Measurements from ENCODE around the gene VANGL2. TPM values are rescaled to one million over a fixed set of nuclear protein-coding genes. Genes with fewer than 3 reads are reported as not detected.

Gene VANGL2
- total and polyA plus RNA-seq, 2 of the 4 experiments (the other 2 are of a cell fraction) = 0.36 to 3.6 TPM

DNA sequence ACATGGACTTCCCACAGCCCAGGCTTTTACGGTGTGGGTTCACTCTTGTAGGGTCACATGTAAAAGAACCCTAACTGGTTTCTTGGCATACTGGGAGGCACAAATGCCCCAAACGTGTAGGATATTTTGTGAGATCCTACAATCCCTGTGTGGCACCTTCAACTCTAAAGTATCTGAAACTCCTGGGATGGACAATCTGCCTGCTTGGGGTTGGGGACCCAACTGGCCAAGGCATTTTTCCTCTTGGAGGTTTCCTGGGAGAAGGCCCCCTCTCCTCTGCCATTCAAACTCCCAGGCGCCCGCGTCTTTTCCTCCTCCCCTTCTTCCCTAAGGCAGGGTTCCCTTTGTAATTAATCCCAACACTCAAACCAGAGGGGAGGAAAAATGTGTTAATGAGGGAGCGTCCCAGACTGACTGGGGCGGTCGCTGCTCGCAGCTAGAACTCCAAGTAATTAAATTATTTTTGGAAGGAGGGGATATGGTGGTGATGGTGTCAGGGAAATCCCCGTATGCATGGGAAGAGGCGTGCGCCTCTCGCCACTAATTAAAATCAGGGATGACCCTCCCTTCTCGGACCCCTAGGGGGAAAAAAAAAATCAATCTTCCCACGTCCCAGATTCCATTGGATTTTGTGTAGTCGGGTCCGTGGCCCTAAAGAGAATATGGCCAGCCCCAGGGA, 681 bp upstream of the VANGL2 start:
- Histone ChIP-seq H3K4me3 (ENCODE audit: insufficient read depth, low read depth, low read length) (peak overlapping the region; percentile 49), H4K5ac (ENCODE audit: low read depth, low read length) (no peak overlapping the region; the same call in 1 of the 2 replicates), H3K14ac (replicated peaks; ENCODE audit: low read depth, low read length) (no peak overlapping the region), H3K9me1 (ENCODE audit: insufficient read depth, low read length) (peaks cover 5% of the 10 kb centered on the region; the same call in 1 of the 2 replicates), H3K36me3 (ENCODE audit: control insufficient read depth, insufficient read depth, low read length) (no peaks in the 10 kb centered on the region), H3K9ac (ENCODE audit: low read depth, low read length) (peak overlapping the region; percentile 86), H3K4me1 (ENCODE audit: control insufficient read depth, insufficient read depth, low read length) (no peaks in the 10 kb centered on the region), H3K4me2 (ENCODE audit: low read depth, low read length) (peak overlapping the region; percentile 79; the same call in 1 of the 2 replicates), H2BK5ac (ENCODE audit: low read depth, low read length, poor library complexity, severe bottlenecking) (no peak overlapping the region), H2BK20ac (ENCODE audit: low read depth, low read length) (no peak overlapping the region), H2BK120ac (ENCODE audit: low read depth, low read length) (no peak overlapping the region), H4K8ac (ENCODE audit: low read depth in 2 of 2, low read length in 2 of 2) (peak overlapping the region in 1 of 2 experiments; percentile 42; a peak in 2 of 4 replicates), H3K27me3 (ENCODE audit: control insufficient read depth, insufficient read depth, low read length) (peaks cover 37% of the 10 kb centered on the region), H2AK5ac (ENCODE audit: low read depth, low read length) (no peak overlapping the region), H3K18ac (ENCODE audit: low read depth, low read length) (no peak overlapping the region; the same call in 1 of the 2 replicates), H3K27ac (ENCODE audit: insufficient read depth, low read length) (no peak overlapping the region; the same call in 1 of the 2 replicates), H3K79me1 (ENCODE audit: low read depth in 1 of 2, low read length in 2 of 2) (no peaks in the 10 kb centered on the region), H3K4ac (ENCODE audit: low read depth, low read length) (no peak overlapping the region), H2AFZ (replicated peaks; ENCODE audit: low read length, poor library complexity) (peak overlapping the region; percentile 91), H2BK15ac (ENCODE audit: low read depth, low read length) (no peak overlapping the region; the same call in 2 of the 3 replicates), H4K20me1 (ENCODE audit: insufficient read depth, low read length) (no peaks in the 10 kb centered on the region), H2AK9ac (replicated peaks; ENCODE audit: low read depth, low read length, poor library complexity) (peak overlapping the region; percentile 34), H3K9me3 (ENCODE audit: control insufficient read depth, insufficient read depth, low read length) (no peaks in the 10 kb centered on the region), H3K23ac (ENCODE audit: low read depth, low read length) (no peak overlapping the region), H3K56ac (ENCODE audit: extremely low read depth, insufficient read depth, low read length) (peak overlapping the region; percentile 10; the same call in 1 of the 2 replicates), H4K91ac (ENCODE audit: insufficient read depth, low read depth, low read length) (no peak overlapping the region; the same call in 1 of the 2 replicates)
- POLR2A ChIA-PET (ENCODE audit: unreplicated experiment) = no interaction called here
- ATAC-seq (ENCODE audit: low read depth) = no peak
- BruUV-seq (replicated peaks) = no TSS peak
- WGBS, 2 experiments (ENCODE audit: extremely low coverage in 2 of 2, insufficient read length in 1 of 2) = 38% methylated on average over 1 of the region's 17 CpGs; no CpG with 5 or more reads in 1 of the 2 experiments
- in situ Hi-C loops (cut with MboI; ENCODE audit: low sequenced_read_pairs) (no loop called here), intact Hi-C loops (cut with micrococcal nuclease) (no loop called here), dilution Hi-C loops (cut with HindIII; ENCODE audit: low sequenced_read_pairs, unreplicated experiment) (no loop called here)
- TF ChIP-seq BHLHE40 (IDR thresholded peaks at IDR 0.05; ENCODE audit: low read depth, low read length) = no peak
- TF ChIP-seq CHD1 (IDR thresholded peaks at IDR 0.05; ENCODE audit: low read depth, low read length) = no peak
- no peak for TF ChIP-seq FOS (IDR thresholded peaks at IDR 0.05; ENCODE audit: low read depth, low read length)
- no peak for TF ChIP-seq CEBPB (IDR thresholded peaks at IDR 0.05; ENCODE audit: low read depth, low read length)
- TF ChIP-seq MXI1 (IDR thresholded peaks at IDR 0.05; ENCODE audit: borderline replicate concordance, low read depth, low read length) = no peak
- TF ChIP-seq, protein P1, sequence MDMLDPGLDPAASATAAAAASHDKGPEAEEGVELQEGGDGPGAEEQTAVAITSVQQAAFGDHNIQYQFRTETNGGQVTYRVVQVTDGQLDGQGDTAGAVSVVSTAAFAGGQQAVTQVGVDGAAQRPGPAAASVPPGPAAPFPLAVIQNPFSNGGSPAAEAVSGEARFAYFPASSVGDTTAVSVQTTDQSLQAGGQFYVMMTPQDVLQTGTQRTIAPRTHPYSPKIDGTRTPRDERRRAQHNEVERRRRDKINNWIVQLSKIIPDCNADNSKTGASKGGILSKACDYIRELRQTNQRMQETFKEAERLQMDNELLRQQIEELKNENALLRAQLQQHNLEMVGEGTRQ (IDR thresholded peaks at IDR 0.05; ENCODE audit: low read depth, low read length) = no peak
- no peak for TF ChIP-seq NFE2L2 (IDR thresholded peaks at IDR 0.05; ENCODE audit: low read depth, low read length)
- TF ChIP-seq, protein P2, sequence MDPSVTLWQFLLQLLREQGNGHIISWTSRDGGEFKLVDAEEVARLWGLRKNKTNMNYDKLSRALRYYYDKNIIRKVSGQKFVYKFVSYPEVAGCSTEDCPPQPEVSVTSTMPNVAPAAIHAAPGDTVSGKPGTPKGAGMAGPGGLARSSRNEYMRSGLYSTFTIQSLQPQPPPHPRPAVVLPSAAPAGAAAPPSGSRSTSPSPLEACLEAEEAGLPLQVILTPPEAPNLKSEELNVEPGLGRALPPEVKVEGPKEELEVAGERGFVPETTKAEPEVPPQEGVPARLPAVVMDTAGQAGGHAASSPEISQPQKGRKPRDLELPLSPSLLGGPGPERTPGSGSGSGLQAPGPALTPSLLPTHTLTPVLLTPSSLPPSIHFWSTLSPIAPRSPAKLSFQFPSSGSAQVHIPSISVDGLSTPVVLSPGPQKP (IDR thresholded peaks at IDR 0.05; ENCODE audit: borderline replicate concordance, low read depth, low read length) = no peak
- CTCF ChIA-PET = no interaction called here
- no peak for DNase-seq

Measured in IMR-90 (cell line).